IMR-90 (cell line): ENCODE data around the gene PRR18. TPM values are rescaled to one million over a fixed set of nuclear protein-coding genes. Genes with fewer than 3 reads are reported as not detected.

Experiments used
- ATAC-seq: fragments of 200-7000 bp; cut with Tn5 transposase; 2 replicates; pipeline ENCODE4 v1.9.1; 2020; ENCODE audit warnings: low read depth, mild to moderate bottlenecking, moderate library complexity
- BruUV-seq: library from RNA; stranded (reverse); fragments of 400-500 nt; replicated peaks from 2 replicates; lab custom pipeline; 2021; lab: Mats Ljungman, UMichigan
- CTCF ChIA-PET: fragments of 300-600 bp; formaldehyde crosslinking; extraction: SDS; loops from one replicate; lab custom pipeline; 2021; ENCODE audit warnings: antibody characterized with exemption; lab: Yijun Ruan, JAX
- POLR2A ChIA-PET: fragments of 300-600 bp; sonication (Branson Sonifier 250); formaldehyde crosslinking; loops from one replicate; lab custom pipeline; 2022; ENCODE audit warnings: antibody characterized with exemption; ENCODE audit not compliant: unreplicated experiment; lab: Charles Lee
- DNase-seq: peaks from one replicate; pipeline ENCODE4 v3.0.0; 2013
- H2AFZ ChIP-seq: replicated peaks from 2 replicates; pipeline ENCODE3; 2013; ENCODE audit warnings: low read length, mild to moderate bottlenecking; ENCODE audit not compliant: poor library complexity
- H2AK5ac ChIP-seq: 2 replicates; pipeline ENCODE4 v1.6.1; 2013; ENCODE audit warnings: low read depth, low read length, inconsistent platforms
- H2AK9ac ChIP-seq: replicated peaks from 2 replicates; pipeline ENCODE3; 2013; ENCODE audit warnings: mild to moderate bottlenecking, low read depth, low read length, moderate library complexity; ENCODE audit not compliant: poor library complexity
- H2BK120ac ChIP-seq: 2 replicates; pipeline ENCODE4 v1.6.1; 2013; ENCODE audit warnings: low read depth, low read length, inconsistent platforms
- H2BK15ac ChIP-seq: 3 replicates; pipeline ENCODE4 v1.6.1; 2013; ENCODE audit warnings: low read depth, low read length, inconsistent platforms
- H2BK20ac ChIP-seq: 2 replicates; pipeline ENCODE4 v1.6.1; 2013; ENCODE audit warnings: low read depth, mild to moderate bottlenecking, inconsistent platforms, low read length, moderate library complexity
- H2BK5ac ChIP-seq: 2 replicates; pipeline ENCODE4 v1.6.1; 2013; ENCODE audit warnings: mild to moderate bottlenecking, low read depth, low read length, inconsistent platforms; ENCODE audit not compliant: poor library complexity, severe bottlenecking
- H3K14ac ChIP-seq: replicated peaks from 2 replicates; pipeline ENCODE4 v1.6.1; 2013; ENCODE audit warnings: low read depth, low read length, inconsistent platforms
- H3K18ac ChIP-seq: 2 replicates; pipeline ENCODE4 v1.6.1; 2013; ENCODE audit warnings: low read depth, low read length, control low read depth
- H3K23ac ChIP-seq: 2 replicates; pipeline ENCODE4 v1.6.1; 2013; ENCODE audit warnings: low read depth, low read length, inconsistent platforms
- H3K27ac ChIP-seq: 2 replicates; pipeline ENCODE4 v1.5.1; 2013; ENCODE audit warnings: mild to moderate bottlenecking, control low read depth, low read length; ENCODE audit not compliant: insufficient read depth
- H3K27me3 ChIP-seq: 2 replicates; pipeline ENCODE4 v1.6.1; 2013; ENCODE audit warnings: low read length; ENCODE audit not compliant: control insufficient read depth, insufficient read depth
- H3K36me3 ChIP-seq: 2 replicates; pipeline ENCODE4 v1.6.1; 2013; ENCODE audit warnings: low read length, mixed read lengths; ENCODE audit not compliant: control insufficient read depth, insufficient read depth
- H3K4ac ChIP-seq: 2 replicates; pipeline ENCODE4 v1.6.1; 2013; ENCODE audit warnings: low read depth, low read length, inconsistent platforms
- H3K4me1 ChIP-seq: 2 replicates; pipeline ENCODE4 v1.6.1; 2013; ENCODE audit warnings: low read length, mixed read lengths; ENCODE audit not compliant: control insufficient read depth, insufficient read depth
- H3K4me2 ChIP-seq: 2 replicates; pipeline ENCODE4 v1.6.1; 2013; ENCODE audit warnings: low read depth, mild to moderate bottlenecking, control low read depth, low read length, moderate library complexity
- H3K4me3 ChIP-seq: 2 replicates; pipeline ENCODE4 v1.5.1; 2013; ENCODE audit warnings: low read depth, mild to moderate bottlenecking, control low read depth, low read length, moderate library complexity; ENCODE audit not compliant: insufficient read depth
- H3K56ac ChIP-seq: 2 replicates; pipeline ENCODE4 v1.6.1; 2013; ENCODE audit warnings: low read length, inconsistent platforms; ENCODE audit not compliant: insufficient read depth; ENCODE audit errors: extremely low read depth
- H3K79me1 ChIP-seq, 2 experiments: 2 replicates each; pipeline ENCODE4 v1.6.1; 2013; ENCODE audit warnings: low read length in 2 of 2, inconsistent platforms in 1 of 2, low read depth in 1 of 2
- H3K9ac ChIP-seq: 2 replicates; pipeline ENCODE4 v1.6.1; 2013; ENCODE audit warnings: low read depth, low read length, control low read depth
- H3K9me1 ChIP-seq: 2 replicates; pipeline ENCODE4 v1.6.1; 2013; ENCODE audit warnings: low read length, inconsistent platforms; ENCODE audit not compliant: insufficient read depth
- H3K9me3 ChIP-seq: 2 replicates; pipeline ENCODE4 v1.6.1; 2013; ENCODE audit warnings: low read length; ENCODE audit not compliant: control insufficient read depth, insufficient read depth
- H4K20me1 ChIP-seq: 2 replicates; pipeline ENCODE4 v1.6.1; 2013; ENCODE audit warnings: low read length, inconsistent platforms; ENCODE audit not compliant: insufficient read depth
- H4K5ac ChIP-seq: 2 replicates; pipeline ENCODE4 v1.6.1; 2013; ENCODE audit warnings: mild to moderate bottlenecking, low read depth, low read length, control low read depth
- H4K8ac ChIP-seq, 2 experiments: 2 replicates each; pipeline ENCODE4 v1.6.1; 2013; ENCODE audit warnings: low read depth in 2 of 2, low read length in 2 of 2, control low read depth in 1 of 2, inconsistent platforms in 1 of 2
- H4K91ac ChIP-seq: 2 replicates; pipeline ENCODE4 v1.6.1; 2013; ENCODE audit warnings: low read depth, low read length, inconsistent platforms; ENCODE audit not compliant: insufficient read depth
- RAD21 ChIP-seq: IDR thresholded peaks from 2 replicates; pipeline ENCODE4 v1.6.1; 2012; ENCODE audit warnings: low read length, improper control_type of control experiment
- WGBS, 2 experiments: methylation state at CpG; one replicate each; pipeline versions ENCODE4 v1.1.5 to v1.1.7; 2013; ENCODE audit warnings: missing lambda C conversion rate in 2 of 2; ENCODE audit not compliant: insufficient read length in 1 of 2; ENCODE audit errors: extremely low coverage in 2 of 2; 5-methylcytosine and 5-hydroxymethylcytosine counted together
- dilution Hi-C: fragments of 300-500 bp; cut with HindIII; formaldehyde crosslinking; loops from one replicate; pipeline ENCODE4 v1.14.3; 2018; ENCODE audit warnings: low sequenced_read_pairs; ENCODE audit not compliant: unreplicated experiment
- in situ Hi-C: fragments of 300-500 bp; cut with MboI; formaldehyde crosslinking; loops from 3 replicates; pipeline ENCODE4 v1.14.3; 2019; ENCODE audit warnings: low sequenced_read_pairs, inconsistent platforms, mixed read lengths
- intact Hi-C: fragments of 100-400 bp; cut with micrococcal nuclease; formaldehyde crosslinking; loops from 2 replicates; pipeline ENCODE4 v1.10.0; 2022
- polyA plus RNA-seq, 3 experiments: library from polyadenylated mRNA; depleted of rRNA; stranded (reverse); fragments of >200 nt; gene quantifications; 2 replicates each; pipeline ENCODE4 v1.2.3, GENCODE V29; 2012; ENCODE audit warnings: low replicate concordance in 1 of 3
- total RNA-seq: library from RNA; depleted of rRNA; stranded (reverse); fragments of >200 nt; gene quantifications from 2 replicates; pipeline ENCODE4 v1.2.3, GENCODE V29; 2012
- TF ChIP-seq, protein P1 (sequence below): conservative IDR thresholded peaks from 2 replicates; pipeline ENCODE4 v1.5.1; 2012; ENCODE audit warnings: mild to moderate bottlenecking, low read depth, low read length, improper control_type of control experiment

Gene PRR18
- total and polyA plus RNA-seq, 2 of the 4 experiments (the other 2 are of a cell fraction) = not detected

DNA sequence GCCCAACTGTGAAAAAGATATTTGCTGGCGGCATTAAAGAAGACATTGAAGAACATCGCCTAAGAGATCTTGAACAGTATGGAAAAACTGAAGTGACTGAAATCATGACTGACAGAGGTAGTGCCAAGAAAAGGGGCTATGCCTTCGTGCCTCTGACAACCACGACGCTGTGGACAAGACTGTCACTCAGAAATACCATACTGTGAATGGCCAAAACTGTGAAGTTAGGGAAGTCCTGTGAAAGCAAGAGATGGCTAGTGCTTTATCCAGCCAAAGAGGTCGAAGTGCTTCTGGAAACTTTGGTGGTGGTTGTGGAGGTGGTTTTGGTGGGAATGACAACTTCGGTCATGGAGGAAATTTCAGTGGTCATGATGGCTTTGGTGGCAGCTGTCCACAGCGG, 26.7 kb upstream of the PRR18 start:
- Histone ChIP-seq H3K9me1 (peaks cover 14% of the 10 kb centered on the region), H3K23ac (no peak overlapping the region), H2AK9ac (no peak overlapping the region), H4K5ac (no peak overlapping the region), H4K91ac (no peak overlapping the region), H2BK20ac (no peak overlapping the region), H4K8ac (no peak overlapping the region), H3K27me3 (no peaks in the 10 kb centered on the region), H2AFZ (no peak overlapping the region), H3K27ac (no peak overlapping the region), H4K20me1 (peaks cover 86% of the 10 kb centered on the region), H3K9ac (no peak overlapping the region), H3K79me1 (peaks cover 34 to 81% of the 10 kb centered on the region in 2 experiments), H2BK15ac (no peak overlapping the region), H3K4me3 (no peak overlapping the region), H3K4me1 (peaks cover 11% of the 10 kb centered on the region; the same call in 1 of the 2 replicates), H3K18ac (no peak overlapping the region), H3K14ac (no peak overlapping the region), H3K9me3 (no peaks in the 10 kb centered on the region), H3K36me3 (peaks cover 22% of the 10 kb centered on the region), H2AK5ac (no peak overlapping the region), H2BK120ac (no peak overlapping the region), H2BK5ac (no peak overlapping the region), H3K4me2 (no peak overlapping the region), H3K56ac (no peak overlapping the region), H3K4ac (no peak overlapping the region)
- BruUV-seq = no TSS peak
- in situ Hi-C loops (no loop called here), intact Hi-C loops (no loop called here), dilution Hi-C loops (no loop called here)
- CTCF ChIA-PET = no interaction called here
- WGBS, 2 experiments = 100% methylated on average over 4 of the region's 8 CpGs; no CpG with 5 or more reads in 1 of the 2 experiments
- ATAC-seq (no peak), DNase-seq (no peak)
- POLR2A ChIA-PET = no interaction called here
- TF ChIP-seq, protein P1, sequence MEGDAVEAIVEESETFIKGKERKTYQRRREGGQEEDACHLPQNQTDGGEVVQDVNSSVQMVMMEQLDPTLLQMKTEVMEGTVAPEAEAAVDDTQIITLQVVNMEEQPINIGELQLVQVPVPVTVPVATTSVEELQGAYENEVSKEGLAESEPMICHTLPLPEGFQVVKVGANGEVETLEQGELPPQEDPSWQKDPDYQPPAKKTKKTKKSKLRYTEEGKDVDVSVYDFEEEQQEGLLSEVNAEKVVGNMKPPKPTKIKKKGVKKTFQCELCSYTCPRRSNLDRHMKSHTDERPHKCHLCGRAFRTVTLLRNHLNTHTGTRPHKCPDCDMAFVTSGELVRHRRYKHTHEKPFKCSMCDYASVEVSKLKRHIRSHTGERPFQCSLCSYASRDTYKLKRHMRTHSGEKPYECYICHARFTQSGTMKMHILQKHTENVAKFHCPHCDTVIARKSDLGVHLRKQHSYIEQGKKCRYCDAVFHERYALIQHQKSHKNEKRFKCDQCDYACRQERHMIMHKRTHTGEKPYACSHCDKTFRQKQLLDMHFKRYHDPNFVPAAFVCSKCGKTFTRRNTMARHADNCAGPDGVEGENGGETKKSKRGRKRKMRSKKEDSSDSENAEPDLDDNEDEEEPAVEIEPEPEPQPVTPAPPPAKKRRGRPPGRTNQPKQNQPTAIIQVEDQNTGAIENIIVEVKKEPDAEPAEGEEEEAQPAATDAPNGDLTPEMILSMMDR = no peak
- TF ChIP-seq RAD21 = no peak
